GM12891 (cell line): Measurements from ENCODE around the gene CHCHD6.

Experiments used
- PAX5 ChIP-seq: IDR thresholded peaks from 2 replicates; pipeline ENCODE4 v1.6.1; 2011; ENCODE audit warnings: low read length, moderate library complexity, mild to moderate bottlenecking; ENCODE audit not compliant: insufficient read depth, severe bottlenecking
- POLR2A ChIP-seq: IDR thresholded peaks from 2 replicates; pipeline ENCODE4 v1.6.1; 2011; ENCODE audit warnings: low read depth, low read length, control low read depth
- POLR2AphosphoS5 ChIP-seq: IDR thresholded peaks from 2 replicates; pipeline ENCODE4 v1.6.1; 2011; ENCODE audit warnings: low read depth, low read length, control low read depth
- TAF1 ChIP-seq: IDR thresholded peaks from 2 replicates; pipeline ENCODE4 v1.6.1; 2011; ENCODE audit warnings: low read depth, low read length, control low read depth

GRCh38 chr3:126870608-126871210 lies 166.7 kb downstream of the CHCHD6 start:
- TF ChIP-seq POLR2A: no peak
- TF ChIP-seq PAX5: no peak
- TF ChIP-seq TAF1: no peak
- TF ChIP-seq POLR2AphosphoS5: no peak
